GM12875 (cell line): ENCODE measurements around the gene RSL24D1.
A peak's percentile ranks its signal among the peaks of the same experiment; 100 is the strongest.
"Not testable (repeated sequence)": the region's sequence is repeated elsewhere in the genome, so short reads cannot be mapped to it uniquely, and the experiment has no call there.

Experiments
- H3K4me3 ChIP-seq: one replicate; pipeline ENCODE4 v1.5.1; 2011; ENCODE audit warnings: low read depth, low read length, control low read depth
- TF ChIP-seq, protein P1 (sequence below): IDR thresholded peaks from 2 replicates; pipeline ENCODE4 v1.5.1; 2011; ENCODE audit warnings: low read depth, mild to moderate bottlenecking, control low read depth, inconsistent platforms, low read length, moderate library complexity, borderline replicate concordance; ENCODE audit not compliant: insufficient read depth

Gene RSL24D1

DNA sequence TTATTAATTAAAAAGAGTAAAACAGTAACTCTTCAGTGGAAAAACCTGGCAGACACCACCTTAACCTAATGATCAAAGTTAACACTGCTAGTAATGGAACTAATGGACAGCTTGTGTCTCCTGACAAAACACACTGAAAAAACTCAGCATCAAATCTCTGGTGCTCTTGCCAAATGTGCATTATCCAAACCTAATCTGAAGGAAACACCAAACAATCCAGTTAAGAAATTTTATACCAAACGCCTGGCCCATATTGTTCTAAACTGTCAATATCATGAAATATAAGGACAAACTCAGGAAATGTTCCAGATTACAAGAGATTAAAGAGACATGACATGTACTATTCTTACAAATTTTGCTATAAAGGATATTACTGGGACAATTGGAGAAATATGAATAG, 10.4 kb downstream of the RSL24D1 start:
- TF ChIP-seq, protein P1, sequence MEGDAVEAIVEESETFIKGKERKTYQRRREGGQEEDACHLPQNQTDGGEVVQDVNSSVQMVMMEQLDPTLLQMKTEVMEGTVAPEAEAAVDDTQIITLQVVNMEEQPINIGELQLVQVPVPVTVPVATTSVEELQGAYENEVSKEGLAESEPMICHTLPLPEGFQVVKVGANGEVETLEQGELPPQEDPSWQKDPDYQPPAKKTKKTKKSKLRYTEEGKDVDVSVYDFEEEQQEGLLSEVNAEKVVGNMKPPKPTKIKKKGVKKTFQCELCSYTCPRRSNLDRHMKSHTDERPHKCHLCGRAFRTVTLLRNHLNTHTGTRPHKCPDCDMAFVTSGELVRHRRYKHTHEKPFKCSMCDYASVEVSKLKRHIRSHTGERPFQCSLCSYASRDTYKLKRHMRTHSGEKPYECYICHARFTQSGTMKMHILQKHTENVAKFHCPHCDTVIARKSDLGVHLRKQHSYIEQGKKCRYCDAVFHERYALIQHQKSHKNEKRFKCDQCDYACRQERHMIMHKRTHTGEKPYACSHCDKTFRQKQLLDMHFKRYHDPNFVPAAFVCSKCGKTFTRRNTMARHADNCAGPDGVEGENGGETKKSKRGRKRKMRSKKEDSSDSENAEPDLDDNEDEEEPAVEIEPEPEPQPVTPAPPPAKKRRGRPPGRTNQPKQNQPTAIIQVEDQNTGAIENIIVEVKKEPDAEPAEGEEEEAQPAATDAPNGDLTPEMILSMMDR = no peak
- no peak overlapping the region for H3K4me3 ChIP-seq

- TF ChIP-seq, protein P1 = no peak
- H3K4me3 ChIP-seq = no peak overlapping the region
Measured at GRCh38 chr15:55183679-55184078, 13.1 kb downstream of the RSL24D1 start.

GRCh38 chr15:55179141-55179540, 17.6 kb downstream of the RSL24D1 start:
- TF ChIP-seq, protein P1 = no peak
- H3K4me3 ChIP-seq = no peak overlapping the region

GRCh38 chr15:55170361-55170760, 26.4 kb downstream of the RSL24D1 start:
- H3K4me3 ChIP-seq = no peak overlapping the region
- TF ChIP-seq, protein P1 = no peak

- H3K4me3 ChIP-seq = no peak overlapping the region
- TF ChIP-seq, protein P1 = peak; percentile 77
Measured at GRCh38 chr15:55168350-55168974, 28.3 kb downstream of the RSL24D1 start.

- TF ChIP-seq, protein P1 = no peak
- H3K4me3 ChIP-seq = no peak overlapping the region
Measured at GRCh38 chr15:55164284-55164683, 32.5 kb downstream of the RSL24D1 start.

GRCh38 chr15:55151631-55152030, 45.1 kb downstream of the RSL24D1 start:
- TF ChIP-seq, protein P1 = no peak
- no peak overlapping the region for H3K4me3 ChIP-seq

GRCh38 chr15:55143132-55143531, 53.6 kb downstream of the RSL24D1 start:
- not testable (repeated sequence) for H3K4me3 ChIP-seq
